AG10803 (cell line): Measurements from ENCODE around the gene MYL9.

Source experiments
- DNase-seq: peaks from one replicate; pipeline ENCODE4 v3.0.0; 2010; ENCODE audit warnings: low read depth
- H3K4me3 ChIP-seq: 2 replicates; pipeline ENCODE4 v1.5.1; 2011; ENCODE audit warnings: mild to moderate bottlenecking, low read length, control low read depth
- CTCF ChIP-seq: conservative IDR thresholded peaks from 2 replicates; pipeline ENCODE4 v1.5.1; 2011; ENCODE audit warnings: mild to moderate bottlenecking, low read length, control low read depth, inconsistent platforms

The MYL9 gene

GRCh38 chr20:36591281-36591680 is 50.0 kb downstream of the MYL9 start:
- no peak for DNase-seq
- no peak for TF ChIP-seq CTCF

GRCh38 chr20:36591854-36592641 is 50.7 kb downstream of the MYL9 start:
- H3K4me3 ChIP-seq = no peak overlapping the region
- DNase-seq = peak; percentile 55
- TF ChIP-seq CTCF = peak; percentile 64

More at GRCh38 chr20:36591281-36591680, 50.0 kb downstream of the MYL9 start:
- no peak overlapping the region for H3K4me3 ChIP-seq

- H3K4me3 ChIP-seq = no peak overlapping the region
- DNase-seq = no peak
- TF ChIP-seq CTCF = no peak
Observed at GRCh38 chr20:36593347-36593929, 52.1 kb downstream of the MYL9 start.

- DNase-seq = no peak
- no peak for TF ChIP-seq CTCF
- no peak overlapping the region for H3K4me3 ChIP-seq
Observed at GRCh38 chr20:36599912-36600345, 58.6 kb downstream of the MYL9 start.
